ENCODE results near the gene SERPINA3. TPM values are rescaled to one million over a fixed set of nuclear protein-coding genes. Genes with fewer than 3 reads are reported as not detected.

The SERPINA3 gene
- total and polyA plus RNA-seq, 2 donors (not counting 1 experiment from before 2014, with no cell fraction given) = not detected

DNA sequence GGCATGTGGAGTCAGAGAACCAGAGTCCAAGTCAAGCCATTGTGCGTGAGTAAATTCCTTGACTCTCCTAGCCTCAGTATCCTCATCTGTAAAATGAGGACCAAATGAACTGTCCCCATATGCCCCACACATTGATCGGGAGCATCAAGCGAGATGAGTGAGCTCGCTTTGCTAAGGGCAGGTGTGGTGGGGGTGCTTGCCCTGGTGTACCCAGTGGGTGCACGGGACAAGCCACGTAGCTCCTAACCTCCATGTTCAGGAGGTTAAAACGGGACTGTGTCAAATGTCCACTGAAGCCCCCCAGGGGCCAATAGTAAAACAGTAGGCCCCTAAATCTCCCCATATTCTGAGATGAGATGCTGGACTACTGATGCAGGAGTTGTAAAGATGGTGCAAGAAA is 60.9 kb downstream of the SERPINA3 start:
- no peaks in the 10 kb centered on the region for H3K4me1 Mint-ChIP-seq
- Histone ChIP-seq H3K9ac (ENCODE audit: low read length) (no peak overlapping the region), H3K9me3 (ENCODE audit: control extremely low read depth in 1 of 3, control insufficient read depth in 2 of 3, insufficient read depth in 1 of 3, low read length in 2 of 3) (peaks cover 0 to 12% (median 0%) of the 10 kb centered on the region in 3 donors), H3K4me2 (replicated peaks; ENCODE audit: low read depth, low read length, poor library complexity, severe bottlenecking) (no peak overlapping the region), H3K27ac (ENCODE audit: low read length in 2 of 2) (no peak overlapping the region), H3K36me3 (replicated peaks in 1 of 2; ENCODE audit: control extremely low read depth in 1 of 2, control insufficient read depth in 1 of 2, extremely low read depth in 1 of 2, insufficient read depth in 2 of 2, low read length in 1 of 2) (no peaks in the 10 kb centered on the region), H3K4me1 (ENCODE audit: control insufficient read depth in 2 of 2, insufficient read depth in 2 of 2, low read length in 2 of 2) (no peaks in the 10 kb centered on the region), H3K79me2 (ENCODE audit: control insufficient read depth, insufficient read depth, low read length) (no peaks in the 10 kb centered on the region), H3K27me3 (replicated peaks in 1 of 4; ENCODE audit: control extremely low read depth in 1 of 4, control insufficient read depth in 3 of 4, insufficient read depth in 4 of 4, low read length in 3 of 4) (no peaks in the 10 kb centered on the region), H4K20me1 (ENCODE audit: control insufficient read depth, insufficient read depth, low read length, poor library complexity, severe bottlenecking) (no peaks in the 10 kb centered on the region), H2AFZ (ENCODE audit: insufficient read depth, low read depth, low read length, poor library complexity, severe bottlenecking) (no peak overlapping the region), H3K4me3 (ENCODE audit: control extremely low read depth in 1 of 5, extremely low read depth in 1 of 5, insufficient read depth in 1 of 5, low read depth in 2 of 5, low read length in 4 of 5) (no peak overlapping the region)
- H3K27ac Mint-ChIP-seq = no peak overlapping the region
- intact Hi-C loops (cut with micrococcal nuclease) = no loop called here
- no peak overlapping the region for H3K4me3 Mint-ChIP-seq
- POLR2A ChIA-PET = no interaction called here
- 100% methylated on average over 3 of the region's 7 CpGs for WGBS (ENCODE audit: insufficient coverage)
- TF ChIP-seq CTCF (IDR thresholded peaks at IDR 0.05) (no peak), EZH2 (IDR thresholded peaks at IDR 0.05; ENCODE audit: borderline replicate concordance, insufficient read depth, low read depth, low read length, poor library complexity, severe bottlenecking) (no peak)
- CTCF ChIA-PET = interaction anchor here (0.6 kb wide), 1 partner anchor 1004 kb away, joined by 3 read pairs; no protein-coding TSS in a partner anchor
- ATAC-seq (ENCODE audit: low read depth) (no peak), DNase-seq (no peak)
- H3K9me3 Mint-ChIP-seq (ENCODE audit: insufficient read depth) = no peaks in the 10 kb centered on the region
- peaks cover 12% of the 10 kb centered on the region for H3K27me3 Mint-ChIP-seq

Other genes starting within 250 kb of the SERPINA3 start
- not detected in 2 replicates for gene SERPINA2, start 245.7 kb upstream of the SERPINA3 start, total RNA-seq
- gene SERPINA2, start 245.7 kb upstream of the SERPINA3 start, polyA plus RNA-seq = 0.10 TPM in 1 of 2 replicates, not detected in the other
- 0.69 TPM in 1 of 2 replicates, not detected in the other for gene SERPINA1, start 223.8 kb upstream of the SERPINA3 start, total RNA-seq
- 6.8 and 8.2 TPM in 2 replicates for gene SERPINA1, start 223.8 kb upstream of the SERPINA3 start, polyA plus RNA-seq
- gene SERPINA11, start 159.6 kb upstream of the SERPINA3 start, total RNA-seq = not detected in 2 replicates
- gene SERPINA11, start 159.6 kb upstream of the SERPINA3 start, polyA plus RNA-seq = not detected in 2 replicates
- 0.73 and 0.74 TPM in 2 replicates for gene SERPINA9, start 136.2 kb upstream of the SERPINA3 start, total RNA-seq
- gene SERPINA9, start 136.2 kb upstream of the SERPINA3 start, polyA plus RNA-seq = 0.14 TPM in 1 of 2 replicates, not detected in the other
- not detected in 2 replicates for gene SERPINA12, start 102.9 kb upstream of the SERPINA3 start, total RNA-seq
- gene SERPINA12, start 102.9 kb upstream of the SERPINA3 start, polyA plus RNA-seq = not detected in 2 replicates
- gene SERPINA4, start 50.9 kb upstream of the SERPINA3 start, total RNA-seq = not detected in 2 replicates
- gene SERPINA4, start 50.9 kb upstream of the SERPINA3 start, polyA plus RNA-seq = not detected in 2 replicates
- gene SERPINA5, start 31.0 kb upstream of the SERPINA3 start, total RNA-seq = not detected in 2 replicates
- gene SERPINA5, start 31.0 kb upstream of the SERPINA3 start, polyA plus RNA-seq = not detected in 2 replicates
- not detected in 2 replicates for gene GSC, start 157.7 kb downstream of the SERPINA3 start, total RNA-seq
- not detected in 2 replicates for gene GSC, start 157.7 kb downstream of the SERPINA3 start, polyA plus RNA-seq